ENCODE data around the gene DNASE1.

Gene DNASE1

GRCh38 chr16:3623642-3624041 lies 30.8 kb upstream of the DNASE1 start:
- POLR2A ChIA-PET (ENCODE audit: low non-redundant PET): no interaction called here
- CTCF ChIA-PET: interaction anchor here (0.5 kb wide), 1 partner anchor 529 kb away, joined by 3 read pairs; no protein-coding TSS in a partner anchor
- TF ChIP-seq, protein P1, sequence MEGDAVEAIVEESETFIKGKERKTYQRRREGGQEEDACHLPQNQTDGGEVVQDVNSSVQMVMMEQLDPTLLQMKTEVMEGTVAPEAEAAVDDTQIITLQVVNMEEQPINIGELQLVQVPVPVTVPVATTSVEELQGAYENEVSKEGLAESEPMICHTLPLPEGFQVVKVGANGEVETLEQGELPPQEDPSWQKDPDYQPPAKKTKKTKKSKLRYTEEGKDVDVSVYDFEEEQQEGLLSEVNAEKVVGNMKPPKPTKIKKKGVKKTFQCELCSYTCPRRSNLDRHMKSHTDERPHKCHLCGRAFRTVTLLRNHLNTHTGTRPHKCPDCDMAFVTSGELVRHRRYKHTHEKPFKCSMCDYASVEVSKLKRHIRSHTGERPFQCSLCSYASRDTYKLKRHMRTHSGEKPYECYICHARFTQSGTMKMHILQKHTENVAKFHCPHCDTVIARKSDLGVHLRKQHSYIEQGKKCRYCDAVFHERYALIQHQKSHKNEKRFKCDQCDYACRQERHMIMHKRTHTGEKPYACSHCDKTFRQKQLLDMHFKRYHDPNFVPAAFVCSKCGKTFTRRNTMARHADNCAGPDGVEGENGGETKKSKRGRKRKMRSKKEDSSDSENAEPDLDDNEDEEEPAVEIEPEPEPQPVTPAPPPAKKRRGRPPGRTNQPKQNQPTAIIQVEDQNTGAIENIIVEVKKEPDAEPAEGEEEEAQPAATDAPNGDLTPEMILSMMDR (conservative IDR thresholded peaks at IDR 0.05; ENCODE audit: low read depth): no peak
- DNase-seq (ENCODE audit: low spot score): no peak
- no peak overlapping the region for H3K27ac ChIP-seq

- ChIA-PET POLR2A (ENCODE audit: low non-redundant PET) (no interaction called here), CTCF (no interaction called here)
- DNase-seq (ENCODE audit: low spot score): no peak
- TF ChIP-seq, protein P1 (conservative IDR thresholded peaks at IDR 0.05; ENCODE audit: low read depth): no peak
- H3K27ac ChIP-seq: no peak overlapping the region
Measured at GRCh38 chr16:3625331-3625730, 29.2 kb upstream of the DNASE1 start.

GRCh38 chr16:3625911-3626732 lies 28.4 kb upstream of the DNASE1 start:
- no peak for DNase-seq (ENCODE audit: low spot score)
- POLR2A ChIA-PET (ENCODE audit: low non-redundant PET): no interaction called here
- CTCF ChIA-PET: interaction anchor here (0.6 to 1.2 kb wide), 4 partner anchors 15 to 80 kb away, joined by 3 to 5 read pairs (median 4); partner anchors contain the start of gene DNASE1
- TF ChIP-seq, protein P1 (conservative IDR thresholded peaks at IDR 0.05; ENCODE audit: low read depth): no peak
- H3K27ac ChIP-seq: no peak overlapping the region

DNA sequence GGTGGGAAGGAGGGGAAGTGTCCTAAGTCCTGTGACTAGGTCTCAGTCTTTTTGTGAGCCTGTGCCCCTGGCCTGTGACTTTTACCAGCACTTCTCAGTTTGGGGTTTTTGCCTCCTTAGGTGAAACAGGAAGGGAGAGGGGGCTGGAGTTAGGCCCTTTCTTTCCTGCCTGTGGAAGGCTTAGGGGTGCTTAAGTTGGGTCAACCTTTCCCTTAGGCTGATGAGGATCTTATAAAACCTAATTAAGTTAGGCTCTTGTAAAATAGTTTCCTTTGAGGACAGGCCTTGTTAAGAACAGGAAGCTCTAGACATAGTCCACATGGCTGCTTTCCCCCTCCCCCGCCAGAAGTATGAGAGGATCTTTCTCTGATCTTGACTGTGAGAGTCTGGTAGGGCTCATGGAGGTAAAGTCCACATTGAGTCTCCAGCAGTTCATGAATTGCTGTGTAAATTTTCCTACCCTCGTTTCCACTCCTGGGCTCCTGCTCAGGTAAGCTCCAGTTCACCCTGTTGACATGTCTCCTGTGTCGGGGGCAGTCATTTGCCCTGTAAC lies 17.0 kb upstream of the DNASE1 start:
- no peak overlapping the region for H3K27ac ChIP-seq
- CTCF ChIA-PET: interaction anchor here (0.6 kb wide), 1 partner anchor 17 kb away, joined by 3 read pairs; no protein-coding TSS in a partner anchor
- no peak for DNase-seq (ENCODE audit: low spot score)
- TF ChIP-seq, protein P1 (conservative IDR thresholded peaks at IDR 0.05; ENCODE audit: low read depth): no peak
- POLR2A ChIA-PET (ENCODE audit: low non-redundant PET): no interaction called here

- ChIA-PET CTCF (interaction anchor here (0.6 kb wide), 1 partner anchor 1761 kb away, joined by 3 read pairs; no protein-coding TSS in a partner anchor), POLR2A (ENCODE audit: low non-redundant PET) (no interaction called here)
- H3K27ac ChIP-seq: no peak overlapping the region
- TF ChIP-seq, protein P1 (conservative IDR thresholded peaks at IDR 0.05; ENCODE audit: low read depth): no peak
- no peak for DNase-seq (ENCODE audit: low spot score)
Measured at GRCh38 chr16:3638916-3639644, 15.4 kb upstream of the DNASE1 start.

DNA sequence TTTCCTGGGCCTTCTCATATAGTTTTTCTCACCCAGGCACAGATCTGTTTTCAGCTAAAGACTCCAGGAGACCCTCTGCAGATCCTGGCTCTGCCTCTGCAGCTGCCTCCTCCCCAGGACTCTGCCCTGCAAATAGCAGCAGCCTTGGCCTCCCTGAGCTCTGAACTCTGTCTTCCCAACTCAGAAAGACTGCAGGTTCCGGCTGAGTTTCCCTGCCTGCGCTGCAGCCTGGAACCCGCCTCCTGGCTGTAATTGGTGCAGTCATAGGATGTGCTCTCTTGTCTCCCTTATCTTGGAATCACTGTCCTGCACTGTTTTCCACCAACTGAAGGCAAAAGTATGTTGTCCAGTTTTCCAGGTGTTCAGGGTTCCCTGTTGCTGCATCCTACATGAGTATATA lies 14.3 kb upstream of the DNASE1 start:
- CTCF ChIA-PET: interaction anchor here (0.6 to 1.1 kb wide), 2 partner anchors 14 to 56 kb away, joined by 3 to 4 read pairs; no protein-coding TSS in a partner anchor
- POLR2A ChIA-PET (ENCODE audit: low non-redundant PET): no interaction called here
- TF ChIP-seq, protein P1 (conservative IDR thresholded peaks at IDR 0.05; ENCODE audit: low read depth): no peak
- no peak for DNase-seq (ENCODE audit: low spot score)
- no peak overlapping the region for H3K27ac ChIP-seq
